ENCODE results near the gene PTPN11.
"Not testable (repeated sequence)": the region's sequence is repeated elsewhere in the genome, so short reads cannot be mapped to it uniquely, and the experiment has no call there.

The PTPN11 gene

DNA sequence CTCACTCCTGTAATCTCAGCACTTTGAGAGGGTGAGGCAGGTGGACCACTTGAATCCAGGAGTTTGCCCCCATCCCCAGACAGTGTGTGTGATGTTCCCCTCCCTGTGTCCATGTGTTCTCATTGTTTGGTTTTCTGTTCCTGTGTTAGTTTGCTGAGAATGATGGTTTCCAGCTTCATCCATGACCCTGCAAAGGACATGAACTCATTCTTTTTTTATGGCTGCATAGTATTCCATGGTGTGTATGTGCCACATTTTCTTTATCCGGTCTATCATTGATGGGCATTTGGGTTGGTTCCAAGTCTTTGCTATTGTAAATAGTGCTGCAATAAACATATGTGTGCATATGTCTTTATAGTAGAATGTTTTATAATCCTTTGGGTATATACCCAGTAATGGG is 38.4 kb downstream of the PTPN11 start:
- not testable (repeated sequence) for DNase-seq

- DNase-seq: no peak
Measured at GRCh38 chr12:112458330-112458729, 39.6 kb downstream of the PTPN11 start.

DNA sequence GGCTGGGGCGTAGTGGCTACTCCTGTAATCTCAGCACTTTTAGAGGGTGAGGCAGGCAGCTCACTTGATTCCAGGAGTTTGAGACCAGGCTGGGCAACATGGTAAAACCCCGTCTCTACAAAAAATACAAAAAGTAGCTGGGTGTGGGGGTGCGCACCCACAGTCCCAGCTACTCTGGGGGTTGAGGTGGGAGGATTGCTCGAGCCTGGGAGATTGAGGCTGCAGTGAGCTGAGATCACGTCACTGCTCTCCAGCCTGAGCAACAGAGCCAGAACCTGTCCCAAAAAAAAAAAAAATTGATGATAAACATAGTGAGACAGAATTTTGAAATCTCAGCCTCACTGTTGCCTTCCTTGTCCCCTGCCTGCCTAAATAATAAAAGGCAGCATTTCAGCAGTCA is 40.0 kb downstream of the PTPN11 start:
- no peak for DNase-seq

GRCh38 chr12:112463478-112463877 is 44.7 kb downstream of the PTPN11 start:
- DNase-seq: no peak

DNA sequence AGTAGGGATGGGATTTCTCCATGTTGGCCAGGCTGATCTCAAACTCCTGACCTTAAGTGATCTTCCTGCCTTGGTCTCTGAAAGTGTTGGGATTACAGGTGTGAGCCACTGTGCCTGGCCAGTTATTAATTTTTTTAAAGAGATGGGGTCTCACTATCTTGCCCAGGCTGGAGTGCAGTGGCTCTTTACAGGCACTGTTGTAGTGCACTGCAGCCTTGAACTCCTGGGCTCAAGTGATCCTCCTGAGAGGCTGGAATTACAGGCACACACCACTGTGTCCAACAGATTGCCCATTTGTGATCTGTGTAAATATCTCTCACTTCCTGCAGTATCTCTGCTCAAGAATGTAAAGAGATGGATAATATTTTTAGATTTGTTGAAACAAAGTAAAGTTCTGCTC is 45.9 kb downstream of the PTPN11 start:
- DNase-seq: no peak

DNA sequence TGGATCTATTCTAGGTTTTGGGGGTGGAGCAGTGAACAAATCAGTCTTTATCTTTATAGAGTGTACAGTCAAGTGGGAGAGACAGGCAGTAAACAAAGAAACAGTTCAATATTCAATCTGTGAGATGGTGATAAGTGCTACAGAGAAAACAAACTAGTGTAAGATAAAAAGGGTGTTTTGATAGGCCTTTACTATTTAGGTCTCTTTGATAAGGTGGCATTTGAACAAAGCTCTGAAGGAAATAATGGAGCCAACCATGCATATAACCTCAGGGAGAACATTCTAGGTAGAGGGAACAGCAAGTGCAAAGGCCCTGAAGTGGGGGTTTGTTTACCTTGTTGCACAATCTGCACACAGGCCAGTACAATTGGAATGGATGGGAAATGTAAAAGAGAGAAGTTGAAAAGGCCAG is 47.3 kb downstream of the PTPN11 start:
- peak; percentile 85 for DNase-seq

DNA sequence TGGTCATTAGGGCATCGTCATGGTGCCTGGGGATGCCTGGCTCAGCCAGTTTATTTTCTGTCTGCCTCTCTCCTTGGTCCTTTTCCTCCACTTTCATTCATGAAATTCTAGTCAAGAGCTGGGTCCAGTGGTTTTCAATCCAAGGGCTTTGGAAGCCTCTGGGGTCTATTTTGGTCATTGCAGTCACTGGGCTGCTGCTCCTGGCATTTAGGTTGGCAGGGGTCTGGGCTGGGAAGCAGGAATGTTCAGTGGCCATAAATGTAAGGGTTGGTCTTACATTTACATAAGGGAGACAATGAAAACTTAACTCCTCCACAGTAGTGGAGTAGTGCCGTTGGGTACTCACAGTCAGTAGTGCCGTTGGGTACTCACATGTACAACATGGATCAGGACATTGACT is 48.1 kb downstream of the PTPN11 start:
- no peak for DNase-seq

- no peak for DNase-seq
Measured at GRCh38 chr12:112468046-112468445, 49.3 kb downstream of the PTPN11 start.

DNA sequence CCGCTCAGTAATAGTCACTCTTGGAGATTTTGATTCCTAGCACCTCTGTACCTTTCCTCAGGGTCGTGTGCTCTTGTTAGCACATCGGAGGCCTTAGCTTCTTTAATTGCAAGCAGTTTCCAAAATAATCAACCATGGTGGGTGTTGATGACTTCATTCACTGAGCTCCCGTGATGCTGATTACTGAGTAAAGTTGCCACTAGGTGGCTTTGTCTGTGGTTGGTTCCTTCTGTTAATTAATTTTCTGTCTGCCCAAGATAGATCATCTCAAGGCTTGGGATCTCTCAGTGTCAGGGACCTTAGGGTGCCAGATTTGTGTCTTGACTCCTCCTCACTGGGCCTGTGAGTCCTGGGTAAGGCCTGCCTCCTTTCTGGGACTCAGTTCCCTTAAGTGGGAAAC is 54.3 kb downstream of the PTPN11 start:
- no peak for DNase-seq

- no peak for DNase-seq
Measured at GRCh38 chr12:112479413-112479812, 60.7 kb downstream of the PTPN11 start.

DNA sequence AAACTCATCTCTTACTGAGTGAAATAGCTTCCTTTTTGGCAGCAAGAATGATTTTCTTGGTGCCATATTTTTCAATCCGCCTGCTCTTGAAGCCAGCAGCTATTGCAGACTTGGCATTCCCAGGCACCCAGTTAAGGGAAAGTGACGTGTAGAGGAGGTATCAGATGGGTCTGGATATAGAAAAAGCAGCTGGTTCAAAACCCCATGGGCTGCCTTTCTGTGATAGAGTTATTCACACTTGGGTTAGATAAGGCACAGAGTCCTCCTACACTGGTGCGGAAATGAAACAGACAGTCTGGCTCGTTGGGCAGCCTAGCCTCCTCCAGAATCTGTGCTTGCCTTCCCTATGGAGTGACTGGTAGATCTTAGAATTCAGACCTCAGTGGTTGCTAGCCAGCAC is 62.2 kb downstream of the PTPN11 start:
- DNase-seq: no peak

GRCh38 chr12:112482733-112483132 is 64.0 kb downstream of the PTPN11 start:
- DNase-seq: no peak

DNA sequence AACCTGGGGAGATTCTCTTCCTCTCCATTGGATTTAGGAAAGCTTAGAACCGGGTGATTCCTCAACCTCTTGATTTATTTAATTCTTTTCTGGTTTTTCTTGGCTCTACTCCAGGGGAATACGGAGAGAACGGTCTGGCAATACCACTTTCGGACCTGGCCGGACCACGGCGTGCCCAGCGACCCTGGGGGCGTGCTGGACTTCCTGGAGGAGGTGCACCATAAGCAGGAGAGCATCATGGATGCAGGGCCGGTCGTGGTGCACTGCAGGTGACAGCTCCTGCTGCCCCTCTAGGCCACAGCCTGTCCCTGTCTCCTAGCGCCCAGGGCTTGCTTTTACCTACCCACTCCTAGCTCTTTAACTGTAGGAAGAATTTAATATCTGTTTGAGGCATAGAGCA is 67.6 kb downstream of the PTPN11 start:
- DNase-seq: no peak

DNA sequence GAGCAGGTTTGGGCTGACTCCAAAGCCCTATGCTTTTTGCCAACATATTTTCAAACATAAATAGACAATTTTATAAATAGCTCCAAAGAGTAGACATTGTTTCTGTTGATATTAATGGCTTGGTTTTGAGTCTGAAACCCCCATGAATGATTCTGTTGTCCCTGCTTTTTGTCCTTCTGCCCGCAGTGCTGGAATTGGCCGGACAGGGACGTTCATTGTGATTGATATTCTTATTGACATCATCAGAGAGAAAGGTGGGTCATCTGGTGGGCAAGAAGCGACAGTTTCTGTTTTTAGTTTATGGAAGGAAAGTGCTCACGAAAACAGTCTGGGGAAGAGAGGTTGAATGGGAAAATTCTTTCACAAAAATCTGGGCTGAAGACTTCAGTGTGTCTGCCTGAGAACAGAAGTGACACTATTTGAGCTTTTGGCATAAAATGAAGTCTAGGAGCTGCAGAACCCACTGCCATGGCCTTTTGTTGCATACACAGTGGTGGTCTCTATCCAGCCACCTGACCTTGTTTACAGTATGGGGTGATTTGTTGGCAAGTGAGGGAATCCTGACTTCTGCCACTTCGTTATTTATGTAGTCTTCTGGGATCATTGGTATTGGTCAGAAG is 69.6 kb downstream of the PTPN11 start:
- DNase-seq: no peak

DNA sequence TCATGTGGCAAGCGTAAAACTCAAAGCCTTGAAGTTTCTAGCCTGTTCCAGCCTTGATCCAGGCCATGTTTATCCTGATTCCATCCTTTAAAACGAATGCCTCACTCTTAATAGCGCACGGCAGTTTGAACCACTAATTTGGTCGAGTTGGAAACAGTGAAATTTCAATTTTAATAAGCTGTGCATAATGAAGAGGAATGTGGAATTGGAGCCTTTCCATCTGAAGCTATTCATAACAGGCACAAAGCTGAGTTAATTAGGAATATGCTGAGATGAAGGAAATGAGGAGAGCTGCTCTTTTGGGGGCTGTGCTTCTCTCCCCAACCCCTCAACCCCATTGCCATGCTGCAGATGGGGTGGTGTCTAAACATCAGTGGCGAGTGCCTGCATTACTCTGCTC is 70.7 kb downstream of the PTPN11 start:
- no peak for DNase-seq

DNA sequence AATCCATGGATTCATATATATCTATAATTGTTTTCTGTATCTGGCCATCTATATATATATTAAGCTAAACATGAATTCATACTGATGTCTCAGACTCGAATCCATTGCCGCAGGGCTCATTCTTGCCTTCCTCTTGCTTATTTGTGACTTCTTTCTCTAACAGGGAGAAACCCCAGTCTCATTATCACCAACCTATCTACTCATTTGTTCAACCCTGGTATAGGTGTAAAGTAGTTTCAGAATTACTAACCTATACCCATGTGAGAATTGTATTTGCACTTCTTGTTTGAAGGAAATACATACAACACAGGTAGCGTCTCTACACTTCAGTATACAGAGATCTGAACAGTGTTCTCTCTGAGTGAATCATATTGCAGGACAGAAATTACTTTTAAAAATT is 77.7 kb downstream of the PTPN11 start:
- DNase-seq: no peak

DNA sequence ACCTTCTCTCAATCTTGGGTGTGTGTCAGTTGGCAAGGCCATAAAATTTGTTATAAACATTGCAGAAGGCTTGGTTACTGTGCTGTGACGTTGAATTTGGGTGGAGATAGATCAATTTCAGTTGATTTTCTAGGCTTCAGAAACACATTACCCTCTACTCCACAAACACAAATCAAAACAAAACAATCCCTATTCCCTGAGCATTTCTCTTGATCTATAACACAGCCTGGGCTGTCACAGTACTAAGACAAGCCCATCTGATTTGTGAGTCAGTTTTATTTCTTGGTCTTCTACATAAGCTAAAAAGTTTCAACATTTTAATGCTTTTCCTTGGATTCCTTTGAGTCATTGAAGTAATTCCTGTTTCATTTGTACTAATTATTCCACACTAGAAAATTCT is 79.8 kb downstream of the PTPN11 start:
- no peak for DNase-seq

DNA sequence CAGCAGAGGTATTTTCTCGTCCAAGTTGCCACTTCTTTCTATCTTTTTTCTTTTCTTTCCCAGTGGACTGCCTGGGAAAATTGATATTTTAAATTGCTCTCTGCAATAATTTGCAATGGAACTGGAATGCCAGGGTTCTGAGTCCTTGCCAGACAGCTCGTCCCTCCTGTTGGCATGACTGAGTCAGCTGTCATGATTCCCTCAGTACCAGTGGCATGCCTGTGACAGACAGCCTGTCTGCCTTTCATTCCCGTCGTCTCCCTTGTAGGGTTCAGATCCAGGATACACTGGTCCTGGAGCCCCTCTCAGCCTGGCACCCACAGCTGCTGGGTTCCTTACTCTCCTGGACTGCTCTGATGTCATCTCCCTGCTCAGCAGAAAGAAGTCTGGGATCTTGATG is 84.8 kb downstream of the PTPN11 start:
- DNase-seq: no peak

DNA sequence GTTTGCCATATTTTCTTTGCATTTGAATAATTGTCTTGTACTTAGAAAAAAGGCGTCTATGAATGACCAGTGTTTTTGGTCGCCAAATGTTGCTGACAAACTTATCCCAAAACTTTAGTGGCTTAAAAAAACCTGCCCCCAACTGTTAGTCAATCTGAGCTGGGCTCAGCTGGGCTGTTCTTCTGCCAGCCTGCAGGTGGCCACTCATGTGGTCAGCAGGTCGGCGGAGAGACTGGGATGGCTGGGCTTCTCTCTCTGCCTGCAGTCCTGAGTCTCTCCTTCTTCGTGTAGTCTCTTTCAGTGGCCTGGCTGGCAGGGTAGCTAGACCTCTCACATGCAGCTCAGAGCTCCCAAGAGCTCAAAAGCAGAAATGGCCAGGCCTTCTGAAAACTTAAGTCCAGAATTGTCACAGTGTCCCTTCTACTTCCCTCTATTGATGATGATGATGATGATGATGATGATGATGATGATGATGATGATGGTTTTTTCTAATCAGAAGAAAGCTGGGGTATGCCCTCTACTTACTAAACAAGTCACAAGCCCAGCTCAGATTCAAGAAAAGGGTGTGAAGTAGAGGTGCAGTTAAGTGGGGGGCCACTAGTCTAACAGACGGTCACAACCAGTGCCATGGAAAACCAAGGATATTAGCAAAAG is 87.9 kb downstream of the PTPN11 start:
- no peak for DNase-seq

DNA sequence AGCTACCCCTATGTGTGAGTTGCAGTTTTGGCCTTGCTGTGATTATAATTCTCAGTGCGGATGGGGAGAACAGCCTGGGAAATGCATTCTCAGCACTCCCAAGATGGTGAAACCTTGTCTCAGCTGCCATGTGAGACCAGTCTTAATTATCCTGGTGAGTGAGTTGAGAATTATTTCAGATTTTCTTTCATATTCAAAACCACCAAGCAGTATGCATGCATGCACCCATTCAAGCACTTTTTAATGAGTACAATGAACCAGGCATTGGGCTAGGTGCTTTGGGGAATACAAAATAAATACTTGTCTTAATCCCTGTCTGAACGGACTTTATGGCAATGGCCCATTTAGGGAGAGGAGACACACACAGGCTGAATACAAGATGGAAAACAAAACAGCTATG is 94.7 kb downstream of the PTPN11 start:
- no peak for DNase-seq

DNA sequence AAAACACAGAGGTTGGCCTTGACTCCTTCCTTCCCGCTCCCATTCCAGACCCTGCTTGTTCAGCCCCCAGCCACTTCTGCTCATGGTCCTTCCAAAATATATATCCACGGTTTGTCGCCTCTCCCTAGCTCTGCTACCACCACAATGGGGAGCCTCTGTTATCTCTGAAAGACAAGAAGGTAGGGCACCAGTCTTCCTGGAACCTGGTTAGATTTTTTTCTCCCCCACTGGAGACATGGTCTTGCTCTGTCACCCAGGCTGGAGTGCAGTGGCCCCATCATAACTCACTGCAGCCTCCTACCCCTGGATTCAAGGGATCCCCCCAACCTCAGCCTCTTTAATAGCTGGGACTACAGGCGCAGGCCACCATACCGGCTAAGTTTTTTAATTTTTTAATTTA is 95.7 kb downstream of the PTPN11 start:
- DNase-seq: no peak

GRCh38 chr12:112514926-112515642 is 96.3 kb downstream of the PTPN11 start:
- DNase-seq: no peak

- no peak for DNase-seq
Measured at GRCh38 chr12:112515868-112516267, 97.1 kb downstream of the PTPN11 start.

GRCh38 chr12:112517730-112518364 is 99.1 kb downstream of the PTPN11 start:
- no peak for DNase-seq

Measured in NCI-H2029 (cell line).